Globus pallidus (tissue), 1 donor: ENCODE data around the gene ARMS2.

Experiments used
- DNase-seq: peaks from one replicate; pipeline ENCODE4 v3.0.0-alpha.2; 2015; ENCODE audit warnings: low spot score

The ARMS2 gene

DNA sequence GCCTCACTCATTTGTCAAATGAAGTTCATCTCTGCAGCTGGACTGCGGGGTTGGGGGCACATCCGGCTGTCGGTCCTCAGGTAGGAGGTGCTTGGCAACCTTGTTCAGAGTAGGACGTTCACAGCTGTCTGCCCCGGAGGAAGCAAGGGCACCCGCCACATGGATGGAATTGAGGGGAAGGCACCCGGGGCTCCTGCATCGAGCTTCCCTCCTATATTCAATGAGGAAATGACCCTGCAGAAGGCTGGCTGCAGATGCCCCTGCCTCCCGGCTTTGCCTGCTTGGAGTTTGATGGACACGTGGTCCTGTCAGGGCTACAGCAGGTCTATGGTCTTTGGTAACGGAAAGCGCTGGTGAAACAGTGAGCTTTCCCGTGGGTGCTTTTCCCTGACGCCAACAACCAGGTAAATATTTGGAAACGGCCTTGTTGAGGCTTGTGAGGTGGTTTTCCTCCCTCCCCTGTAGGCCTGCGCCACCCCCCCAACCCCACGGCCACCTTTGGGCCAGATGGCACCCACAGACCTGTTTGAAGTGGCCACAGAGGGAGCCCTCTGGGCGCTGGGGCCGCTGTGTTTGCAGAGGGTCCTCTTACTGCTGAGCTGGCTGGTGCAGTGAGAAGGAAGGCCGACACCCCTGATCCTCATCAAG is 39.8 kb downstream of the ARMS2 start:
- DNase-seq = no peak

DNA sequence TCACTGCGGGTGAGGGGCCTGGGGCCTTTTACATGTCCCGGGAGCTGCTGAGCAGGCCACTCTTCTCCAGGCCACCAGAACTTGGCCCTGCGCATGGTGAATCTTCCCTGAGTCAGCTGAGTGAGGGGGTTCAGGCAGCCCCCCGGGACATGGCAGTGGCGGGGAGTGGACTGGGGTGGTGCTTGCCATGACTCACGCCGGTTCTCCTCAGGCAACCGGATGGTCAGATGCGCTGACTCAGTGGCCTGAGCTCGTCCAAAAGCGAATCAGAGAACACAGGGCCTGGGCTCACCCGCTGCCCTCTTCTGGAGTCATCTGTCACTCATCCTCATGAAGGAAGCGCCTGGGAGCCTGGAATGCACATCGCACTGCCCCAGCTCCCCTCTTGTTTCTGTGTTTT is 40.4 kb downstream of the ARMS2 start:
- DNase-seq = peak; percentile 49

DNA sequence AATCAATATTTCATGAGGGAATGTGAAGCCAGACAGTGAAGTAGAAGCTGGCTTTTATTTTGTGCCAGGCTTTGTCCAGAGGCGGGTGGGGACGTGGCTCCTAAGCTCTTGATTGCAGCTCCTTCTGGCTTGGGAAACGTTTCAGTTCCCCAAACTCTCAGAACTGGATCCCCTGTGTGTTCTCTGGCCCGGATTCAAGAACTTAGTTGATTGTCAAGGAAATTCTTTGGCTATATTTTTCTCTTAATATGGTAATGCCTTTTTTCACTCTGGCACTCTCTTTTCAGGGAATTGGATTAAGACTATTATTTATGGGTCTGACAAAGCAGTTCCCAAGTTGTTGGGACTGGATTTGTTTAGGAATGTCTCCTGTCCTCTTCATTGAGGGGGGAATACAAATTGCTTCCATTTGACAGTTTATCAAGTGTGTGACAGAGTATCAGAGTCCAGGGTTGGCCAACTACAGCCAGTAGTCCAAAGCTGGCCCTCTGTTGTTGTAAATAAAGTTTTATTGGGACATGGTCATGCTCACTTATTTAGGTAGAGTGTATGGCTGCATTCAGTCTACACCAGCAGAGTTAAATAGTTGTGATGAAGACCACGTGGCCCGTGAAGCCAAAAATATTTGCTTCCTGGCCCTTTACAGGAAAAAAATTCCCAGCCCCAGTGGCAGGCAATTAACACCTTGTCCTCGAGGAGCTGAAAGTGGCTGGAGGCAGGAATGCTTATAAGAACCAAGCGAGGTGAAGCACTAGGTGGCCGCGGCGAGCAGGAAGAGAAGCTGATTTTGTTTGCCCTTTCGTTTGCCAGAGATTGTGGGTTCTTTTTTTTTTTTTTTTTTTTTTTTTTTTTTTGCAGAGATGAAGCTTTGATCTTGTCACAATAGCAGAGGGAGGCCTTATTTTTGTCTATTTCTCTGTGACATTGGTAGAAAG is 41.2 kb downstream of the ARMS2 start:
- peak; percentile 38 for DNase-seq

DNA sequence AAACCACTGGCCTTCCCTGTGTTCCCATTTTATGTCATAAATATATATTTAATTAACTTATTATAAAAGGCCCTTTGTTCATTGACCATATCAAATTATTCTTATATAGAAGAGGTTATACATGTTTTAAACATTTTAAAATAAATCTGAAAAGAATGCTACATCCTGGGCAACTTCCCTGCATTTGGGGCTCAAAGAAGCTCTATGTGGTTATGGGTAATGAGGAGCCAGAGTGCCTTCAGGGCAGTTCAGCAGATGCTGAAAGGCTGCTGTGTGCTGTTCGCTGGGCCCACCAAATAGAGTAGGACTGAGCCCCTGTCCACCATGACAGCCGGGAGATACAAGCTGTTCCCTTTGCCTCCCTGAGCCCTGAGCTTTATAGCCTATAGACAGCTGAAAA is 42.8 kb downstream of the ARMS2 start:
- DNase-seq = no peak

DNA sequence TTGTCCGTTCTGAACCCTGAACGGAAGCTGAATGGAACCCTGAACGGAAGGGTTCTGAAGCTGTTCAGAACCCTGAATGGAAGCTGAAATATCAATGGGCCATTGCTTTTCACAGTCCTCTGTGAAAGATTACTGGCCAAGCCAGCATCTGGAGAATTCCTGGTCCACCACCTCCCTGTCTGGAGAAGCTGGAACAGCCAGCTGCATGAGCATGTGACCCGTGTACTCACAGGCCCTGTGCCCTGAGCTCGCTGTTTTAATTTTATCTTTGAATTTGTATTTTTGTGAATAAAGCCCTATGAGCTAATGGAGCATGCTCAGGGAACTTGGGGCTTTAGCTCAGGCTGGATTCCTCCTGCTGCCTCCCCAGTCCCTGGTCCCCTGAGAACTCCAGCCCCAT is 44.1 kb downstream of the ARMS2 start:
- peak; percentile 65 for DNase-seq

DNA sequence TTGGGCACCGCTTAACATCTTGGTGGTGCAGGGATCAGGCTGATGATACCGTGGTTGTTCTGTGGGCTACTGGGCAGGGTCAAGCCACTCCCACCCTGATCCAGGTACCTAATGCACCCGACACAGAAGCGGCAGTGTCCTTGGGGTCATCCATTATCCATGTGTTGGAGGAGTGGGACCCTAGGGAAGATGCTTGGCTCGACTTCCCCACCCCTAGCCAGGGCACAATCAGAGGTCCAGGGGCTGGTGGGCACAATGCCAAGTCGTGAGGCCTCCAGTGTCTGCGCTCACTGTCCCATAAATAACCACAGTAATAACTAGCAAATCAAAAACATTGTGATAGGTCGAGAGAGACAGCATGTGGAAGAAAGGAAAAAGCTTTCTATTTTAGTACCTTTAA is 44.6 kb downstream of the ARMS2 start:
- peak; percentile 26 for DNase-seq

DNA sequence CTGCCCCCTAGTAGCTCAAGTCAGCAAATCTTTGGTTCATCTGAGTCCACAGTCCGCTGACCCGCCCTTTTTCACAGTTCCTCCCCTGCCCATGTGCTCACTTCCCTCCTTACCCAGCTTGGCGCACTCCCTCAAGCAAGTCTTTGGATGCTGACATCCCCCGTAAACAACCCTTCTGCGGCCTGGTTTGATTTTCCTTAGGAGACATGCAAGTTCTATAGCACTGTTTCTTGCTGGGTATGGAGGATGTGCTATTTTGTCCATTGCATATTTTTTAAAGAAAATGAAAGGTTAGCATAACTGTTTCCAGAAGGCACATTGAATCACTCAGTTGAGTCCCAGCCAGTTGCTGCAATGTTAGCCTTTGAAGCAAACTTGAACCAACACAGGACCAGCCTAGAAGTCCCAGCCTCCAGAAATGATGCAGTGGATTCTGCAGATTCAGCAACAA is 45.1 kb downstream of the ARMS2 start:
- DNase-seq = peak; percentile 70

DNA sequence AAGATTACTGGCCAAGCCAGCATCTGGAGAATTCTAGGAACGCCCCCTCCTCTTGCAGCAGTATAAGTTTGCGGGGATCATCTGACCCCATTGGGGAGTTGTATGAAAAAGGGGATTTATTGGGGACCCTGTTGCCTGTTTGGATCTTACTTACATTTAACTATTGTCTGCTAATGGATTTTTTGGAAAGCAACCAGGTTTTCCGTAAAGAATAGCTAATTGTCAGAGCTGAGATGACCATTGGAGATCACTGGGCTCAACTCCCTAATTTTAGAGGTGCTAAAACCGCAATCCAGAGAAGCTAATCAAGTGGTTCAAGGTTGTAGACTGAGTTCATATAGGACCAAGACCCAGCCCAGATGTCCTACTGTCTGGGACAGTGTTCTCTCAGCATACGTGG is 45.7 kb downstream of the ARMS2 start:
- peak; percentile 57 for DNase-seq

DNA sequence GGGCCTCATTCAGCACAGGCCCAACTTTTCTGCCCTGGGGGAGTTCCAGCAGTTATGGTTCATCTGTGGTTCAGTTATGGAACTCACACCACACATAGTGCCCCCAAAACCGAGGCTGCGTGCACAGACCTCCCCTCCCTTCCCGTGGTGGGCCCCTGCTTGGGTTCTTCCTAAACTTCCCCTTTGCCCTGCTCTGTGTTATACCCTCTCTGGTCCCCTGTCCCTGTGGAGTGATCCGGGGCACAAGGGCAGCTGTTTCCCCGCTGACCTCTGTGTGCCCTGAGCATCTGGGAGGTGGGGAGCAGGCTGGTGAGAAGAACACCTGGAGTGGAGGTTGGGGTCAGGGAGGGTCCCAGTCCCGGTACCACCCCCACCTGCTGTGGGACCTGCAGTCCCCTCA is 46.3 kb downstream of the ARMS2 start:
- DNase-seq = no peak

DNA sequence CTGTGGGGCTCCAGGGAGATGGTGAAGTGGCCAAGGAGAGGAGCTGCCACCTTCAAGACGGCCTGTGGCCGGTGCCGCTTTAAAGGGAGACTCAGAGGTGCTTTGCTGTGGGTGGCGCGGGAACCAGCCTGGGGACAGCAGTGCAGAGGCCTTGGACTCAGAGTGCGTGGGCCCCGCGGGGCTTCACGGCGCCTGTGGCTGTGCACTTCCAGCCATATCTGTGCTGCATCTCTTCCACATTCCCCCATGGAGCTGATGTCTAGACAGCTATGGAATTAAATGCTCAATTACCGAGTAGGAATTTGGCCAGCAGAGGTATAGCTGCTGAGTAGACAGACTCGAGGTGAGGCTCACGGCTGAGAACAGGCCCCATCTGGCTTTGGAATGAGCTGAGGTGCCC is 48.6 kb downstream of the ARMS2 start:
- no peak for DNase-seq

DNA sequence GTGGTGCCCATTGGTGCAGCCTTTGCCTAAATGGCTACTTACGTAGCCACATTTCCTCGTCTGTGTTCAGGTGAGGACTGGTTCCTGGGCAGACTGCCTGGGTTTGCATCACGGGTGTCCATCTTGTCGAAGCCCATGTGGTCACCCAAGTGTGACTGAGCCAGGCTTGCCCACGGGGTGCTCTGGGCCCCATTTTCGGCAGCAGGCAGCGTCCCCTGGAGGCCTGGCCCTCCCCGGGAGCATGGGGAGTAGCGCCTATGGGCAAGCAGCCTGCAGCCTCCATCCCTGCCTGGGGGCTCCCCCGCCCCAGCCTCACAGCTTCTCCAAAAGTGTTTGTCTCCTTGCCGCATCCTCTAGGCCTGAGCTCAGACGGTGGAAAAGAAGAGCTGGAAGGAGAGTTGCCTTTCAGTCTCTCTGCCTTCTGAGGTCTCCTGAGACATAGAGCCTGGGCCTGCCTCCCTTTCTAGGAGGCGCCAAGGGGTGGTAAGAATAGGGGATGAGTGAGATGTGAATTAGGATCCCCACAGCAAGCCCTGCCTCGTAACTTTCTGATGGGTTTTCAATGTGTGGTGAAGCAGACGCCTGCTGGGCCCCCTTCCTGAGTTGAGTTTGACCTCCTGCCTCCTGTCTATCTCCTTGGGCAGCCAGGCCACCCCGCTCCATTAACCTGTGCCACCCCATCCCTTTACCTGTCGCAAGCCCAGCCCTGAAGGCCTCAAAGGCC is 49.6 kb downstream of the ARMS2 start:
- DNase-seq = no peak

DNA sequence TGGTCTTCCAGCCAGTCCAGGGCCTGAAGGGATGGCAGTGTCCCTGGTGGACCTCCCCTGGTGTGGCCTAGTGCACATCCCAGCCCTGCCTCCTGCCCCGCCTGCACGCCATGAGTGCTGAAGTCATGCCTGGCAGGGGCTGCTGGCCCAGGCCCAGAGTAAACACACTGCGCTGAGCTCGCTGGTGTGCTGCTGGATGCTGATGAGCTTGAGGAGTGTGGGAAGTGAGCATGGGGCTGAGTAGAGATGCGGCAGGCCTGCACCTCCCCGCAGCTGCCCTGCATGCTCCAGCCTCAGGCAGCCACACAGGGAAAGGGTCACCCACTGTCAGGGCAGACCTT is 50.1 kb downstream of the ARMS2 start:
- DNase-seq = peak; percentile 97

DNA sequence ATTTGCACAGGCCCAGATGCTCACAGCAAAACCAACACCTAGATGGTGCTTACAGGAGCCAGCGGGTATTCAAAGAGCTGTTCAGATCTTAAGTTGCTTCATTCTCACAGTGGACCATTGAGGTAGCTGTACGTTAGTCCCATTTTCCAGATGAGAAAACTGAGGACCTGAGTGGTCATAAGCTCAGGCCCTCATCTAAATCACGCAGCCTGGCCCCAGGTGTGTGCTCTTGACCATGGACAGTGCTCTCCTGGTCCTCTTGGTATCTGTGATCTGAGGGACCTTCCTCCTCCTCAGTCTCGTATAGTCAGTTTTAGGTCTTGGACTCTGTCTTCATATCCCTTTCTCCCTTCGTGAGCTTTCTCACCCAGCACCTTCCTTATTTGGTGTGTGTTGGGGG is 50.6 kb downstream of the ARMS2 start:
- DNase-seq = no peak

DNA sequence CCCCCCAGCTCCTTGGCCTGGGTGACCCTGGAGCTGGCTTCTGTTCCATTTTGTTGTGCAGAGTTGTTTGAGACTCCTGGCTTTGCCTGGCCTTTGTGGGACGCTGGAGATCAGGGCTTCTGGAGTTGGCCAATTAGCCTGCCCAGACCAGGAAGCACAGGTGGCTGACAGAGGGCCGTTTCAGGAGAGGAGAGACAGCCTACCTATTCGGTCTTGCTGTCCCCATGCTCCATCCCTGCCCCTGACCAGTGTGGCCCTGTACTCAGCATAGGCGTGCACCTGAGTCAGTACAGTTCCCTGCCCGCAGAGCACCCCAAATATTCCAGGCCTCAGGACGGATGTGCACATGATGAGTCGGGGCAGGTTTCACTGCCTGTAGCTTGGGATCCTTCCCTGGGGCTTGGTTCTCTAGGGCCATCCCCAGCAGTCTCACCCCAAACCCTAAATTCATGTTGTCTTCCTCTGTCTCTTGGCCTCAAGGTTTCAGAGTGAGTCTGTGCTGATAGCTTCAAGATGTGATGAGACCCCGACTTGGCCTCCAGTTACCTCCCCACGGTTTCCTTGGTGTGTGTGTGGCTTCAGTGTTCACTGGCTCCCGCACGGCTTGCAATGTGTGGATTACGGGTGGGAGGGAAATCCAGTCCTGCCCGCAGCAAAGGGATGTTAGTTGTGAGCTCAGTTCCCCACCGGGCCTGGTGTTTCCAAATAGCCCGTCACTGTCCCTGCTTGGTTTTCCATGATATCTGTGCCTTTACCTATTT is 51.6 kb downstream of the ARMS2 start:
- DNase-seq = no peak
